Measurements from ENCODE around the gene TENT4A.

DNA sequence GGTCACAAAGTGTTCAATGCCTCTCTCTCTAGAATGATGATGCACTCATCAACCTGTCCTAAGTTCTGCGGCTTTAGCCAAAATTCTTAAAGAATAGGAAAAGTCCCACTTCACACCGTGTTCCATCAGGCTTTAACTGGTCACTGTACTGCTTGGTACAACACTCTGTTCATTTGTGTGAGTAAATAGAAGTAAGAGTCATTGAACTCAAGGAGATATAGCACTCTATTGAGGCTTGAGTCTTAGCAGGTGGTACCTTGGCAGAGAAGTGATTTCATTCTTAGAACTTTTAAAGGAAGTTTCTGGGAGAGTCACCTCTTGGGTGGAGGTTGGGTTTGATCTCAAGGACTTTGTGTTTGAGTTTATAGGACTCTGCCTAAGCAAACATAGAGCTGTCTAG is 92.6 kb downstream of the TENT4A start:
- TF ChIP-seq, protein P1, sequence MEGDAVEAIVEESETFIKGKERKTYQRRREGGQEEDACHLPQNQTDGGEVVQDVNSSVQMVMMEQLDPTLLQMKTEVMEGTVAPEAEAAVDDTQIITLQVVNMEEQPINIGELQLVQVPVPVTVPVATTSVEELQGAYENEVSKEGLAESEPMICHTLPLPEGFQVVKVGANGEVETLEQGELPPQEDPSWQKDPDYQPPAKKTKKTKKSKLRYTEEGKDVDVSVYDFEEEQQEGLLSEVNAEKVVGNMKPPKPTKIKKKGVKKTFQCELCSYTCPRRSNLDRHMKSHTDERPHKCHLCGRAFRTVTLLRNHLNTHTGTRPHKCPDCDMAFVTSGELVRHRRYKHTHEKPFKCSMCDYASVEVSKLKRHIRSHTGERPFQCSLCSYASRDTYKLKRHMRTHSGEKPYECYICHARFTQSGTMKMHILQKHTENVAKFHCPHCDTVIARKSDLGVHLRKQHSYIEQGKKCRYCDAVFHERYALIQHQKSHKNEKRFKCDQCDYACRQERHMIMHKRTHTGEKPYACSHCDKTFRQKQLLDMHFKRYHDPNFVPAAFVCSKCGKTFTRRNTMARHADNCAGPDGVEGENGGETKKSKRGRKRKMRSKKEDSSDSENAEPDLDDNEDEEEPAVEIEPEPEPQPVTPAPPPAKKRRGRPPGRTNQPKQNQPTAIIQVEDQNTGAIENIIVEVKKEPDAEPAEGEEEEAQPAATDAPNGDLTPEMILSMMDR (conservative IDR thresholded peaks at IDR 0.05): no peak
- no peak for TF ChIP-seq ZFX (IDR thresholded peaks at IDR 0.05)

All from C4-2B (cell line).